IMR-90 (cell line): ENCODE results near the gene SFXN3. TPM values are rescaled to one million over a fixed set of nuclear protein-coding genes. Genes with fewer than 3 reads are reported as not detected.
A peak's percentile ranks its signal among the peaks of the same experiment; 100 is the strongest.

ENCODE experiments used
- ATAC-seq: fragments of 200-7000 bp; cut with Tn5 transposase; 2 replicates; pipeline ENCODE4 v1.9.1; 2020; ENCODE audit warnings: low read depth, mild to moderate bottlenecking, moderate library complexity
- BruUV-seq: library from RNA; stranded (reverse); fragments of 400-500 nt; replicated peaks from 2 replicates; lab custom pipeline; 2021; lab: Mats Ljungman, UMichigan
- CTCF ChIA-PET: fragments of 300-600 bp; formaldehyde crosslinking; extraction: SDS; loops from one replicate; lab custom pipeline; 2021; ENCODE audit warnings: antibody characterized with exemption; lab: Yijun Ruan, JAX
- POLR2A ChIA-PET: fragments of 300-600 bp; sonication (Branson Sonifier 250); formaldehyde crosslinking; loops from one replicate; lab custom pipeline; 2022; ENCODE audit warnings: antibody characterized with exemption; ENCODE audit not compliant: unreplicated experiment; lab: Charles Lee
- DNase-seq: peaks from one replicate; pipeline ENCODE4 v3.0.0; 2013
- H2AFZ ChIP-seq: replicated peaks from 2 replicates; pipeline ENCODE3; 2013; ENCODE audit warnings: low read length, mild to moderate bottlenecking; ENCODE audit not compliant: poor library complexity
- H2AK5ac ChIP-seq: 2 replicates; pipeline ENCODE4 v1.6.1; 2013; ENCODE audit warnings: low read depth, low read length, inconsistent platforms
- H2AK9ac ChIP-seq: replicated peaks from 2 replicates; pipeline ENCODE3; 2013; ENCODE audit warnings: mild to moderate bottlenecking, low read depth, low read length, moderate library complexity; ENCODE audit not compliant: poor library complexity
- H2BK120ac ChIP-seq: 2 replicates; pipeline ENCODE4 v1.6.1; 2013; ENCODE audit warnings: low read depth, low read length, inconsistent platforms
- H2BK15ac ChIP-seq: 3 replicates; pipeline ENCODE4 v1.6.1; 2013; ENCODE audit warnings: low read depth, low read length, inconsistent platforms
- H2BK20ac ChIP-seq: 2 replicates; pipeline ENCODE4 v1.6.1; 2013; ENCODE audit warnings: low read depth, mild to moderate bottlenecking, inconsistent platforms, low read length, moderate library complexity
- H2BK5ac ChIP-seq: 2 replicates; pipeline ENCODE4 v1.6.1; 2013; ENCODE audit warnings: mild to moderate bottlenecking, low read depth, low read length, inconsistent platforms; ENCODE audit not compliant: poor library complexity, severe bottlenecking
- H3K14ac ChIP-seq: replicated peaks from 2 replicates; pipeline ENCODE4 v1.6.1; 2013; ENCODE audit warnings: low read depth, low read length, inconsistent platforms
- H3K18ac ChIP-seq: 2 replicates; pipeline ENCODE4 v1.6.1; 2013; ENCODE audit warnings: low read depth, low read length, control low read depth
- H3K23ac ChIP-seq: 2 replicates; pipeline ENCODE4 v1.6.1; 2013; ENCODE audit warnings: low read depth, low read length, inconsistent platforms
- H3K27ac ChIP-seq: 2 replicates; pipeline ENCODE4 v1.5.1; 2013; ENCODE audit warnings: mild to moderate bottlenecking, control low read depth, low read length; ENCODE audit not compliant: insufficient read depth
- H3K27me3 ChIP-seq: 2 replicates; pipeline ENCODE4 v1.6.1; 2013; ENCODE audit warnings: low read length; ENCODE audit not compliant: control insufficient read depth, insufficient read depth
- H3K36me3 ChIP-seq: 2 replicates; pipeline ENCODE4 v1.6.1; 2013; ENCODE audit warnings: low read length, mixed read lengths; ENCODE audit not compliant: control insufficient read depth, insufficient read depth
- H3K4ac ChIP-seq: 2 replicates; pipeline ENCODE4 v1.6.1; 2013; ENCODE audit warnings: low read depth, low read length, inconsistent platforms
- H3K4me1 ChIP-seq: 2 replicates; pipeline ENCODE4 v1.6.1; 2013; ENCODE audit warnings: low read length, mixed read lengths; ENCODE audit not compliant: control insufficient read depth, insufficient read depth
- H3K4me2 ChIP-seq: 2 replicates; pipeline ENCODE4 v1.6.1; 2013; ENCODE audit warnings: low read depth, mild to moderate bottlenecking, control low read depth, low read length, moderate library complexity
- H3K4me3 ChIP-seq: 2 replicates; pipeline ENCODE4 v1.5.1; 2013; ENCODE audit warnings: low read depth, mild to moderate bottlenecking, control low read depth, low read length, moderate library complexity; ENCODE audit not compliant: insufficient read depth
- H3K56ac ChIP-seq: 2 replicates; pipeline ENCODE4 v1.6.1; 2013; ENCODE audit warnings: low read length, inconsistent platforms; ENCODE audit not compliant: insufficient read depth; ENCODE audit errors: extremely low read depth
- H3K79me1 ChIP-seq, 2 experiments: 2 replicates each; pipeline ENCODE4 v1.6.1; 2013; ENCODE audit warnings: low read length in 2 of 2, inconsistent platforms in 1 of 2, low read depth in 1 of 2
- H3K9ac ChIP-seq: 2 replicates; pipeline ENCODE4 v1.6.1; 2013; ENCODE audit warnings: low read depth, low read length, control low read depth
- H3K9me1 ChIP-seq: 2 replicates; pipeline ENCODE4 v1.6.1; 2013; ENCODE audit warnings: low read length, inconsistent platforms; ENCODE audit not compliant: insufficient read depth
- H3K9me3 ChIP-seq: 2 replicates; pipeline ENCODE4 v1.6.1; 2013; ENCODE audit warnings: low read length; ENCODE audit not compliant: control insufficient read depth, insufficient read depth
- H4K20me1 ChIP-seq: 2 replicates; pipeline ENCODE4 v1.6.1; 2013; ENCODE audit warnings: low read length, inconsistent platforms; ENCODE audit not compliant: insufficient read depth
- H4K5ac ChIP-seq: 2 replicates; pipeline ENCODE4 v1.6.1; 2013; ENCODE audit warnings: mild to moderate bottlenecking, low read depth, low read length, control low read depth
- H4K8ac ChIP-seq, 2 experiments: 2 replicates each; pipeline ENCODE4 v1.6.1; 2013; ENCODE audit warnings: low read depth in 2 of 2, low read length in 2 of 2, control low read depth in 1 of 2, inconsistent platforms in 1 of 2
- H4K91ac ChIP-seq: 2 replicates; pipeline ENCODE4 v1.6.1; 2013; ENCODE audit warnings: low read depth, low read length, inconsistent platforms; ENCODE audit not compliant: insufficient read depth
- BHLHE40 ChIP-seq: fragments of 150-350 bp; IDR thresholded peaks from 2 replicates; pipeline ENCODE4 v1.6.1; 2016; ENCODE audit warnings: mild to moderate bottlenecking, low read depth, low read length
- CEBPB ChIP-seq: IDR thresholded peaks from 2 replicates; pipeline ENCODE4 v1.6.1; 2012; ENCODE audit warnings: low read depth, low read length, improper control_type of control experiment
- CHD1 ChIP-seq: IDR thresholded peaks from 2 replicates; pipeline ENCODE4 v1.6.1; 2012; ENCODE audit warnings: low read depth, low read length, improper control_type of control experiment
- CTCF ChIP-seq: conservative IDR thresholded peaks from 2 replicates; pipeline ENCODE4 v1.5.1; 2012; ENCODE audit warnings: mild to moderate bottlenecking, low read depth, low read length, improper control_type of control experiment
- ELK1 ChIP-seq: fragments of 150-350 bp; IDR thresholded peaks from 2 replicates; pipeline ENCODE4 v1.6.1; 2016; ENCODE audit warnings: low read depth, mild to moderate bottlenecking, low read length, moderate library complexity, borderline replicate concordance
- FOS ChIP-seq: fragments of 150-350 bp; IDR thresholded peaks from 2 replicates; pipeline ENCODE4 v1.6.1; 2016; ENCODE audit warnings: low read depth, low read length
- MAFK ChIP-seq: IDR thresholded peaks from 2 replicates; pipeline ENCODE4 v1.6.1; 2012; ENCODE audit warnings: low read depth, low read length, improper control_type of control experiment
- MAZ ChIP-seq: IDR thresholded peaks from 2 replicates; pipeline ENCODE4 v1.6.1; 2012; ENCODE audit warnings: low read depth, mild to moderate bottlenecking, low read length, improper control_type of control experiment, moderate library complexity, borderline replicate concordance
- MXI1 ChIP-seq: IDR thresholded peaks from 2 replicates; pipeline ENCODE4 v1.6.1; 2012; ENCODE audit warnings: low read depth, mild to moderate bottlenecking, low read length, moderate library complexity, borderline replicate concordance
- NFE2L2 ChIP-seq: fragments of 150-350 bp; IDR thresholded peaks from 2 replicates; pipeline ENCODE4 v1.6.1; 2016; ENCODE audit warnings: low read depth, mild to moderate bottlenecking, low read length
- POLR2A ChIP-seq: IDR thresholded peaks from 2 replicates; pipeline ENCODE4 v1.6.1; 2012; ENCODE audit warnings: mild to moderate bottlenecking, low read depth, low read length
- RAD21 ChIP-seq: IDR thresholded peaks from 2 replicates; pipeline ENCODE4 v1.6.1; 2012; ENCODE audit warnings: low read length, improper control_type of control experiment
- RCOR1 ChIP-seq: IDR thresholded peaks from 2 replicates; pipeline ENCODE4 v1.6.1; 2012; ENCODE audit warnings: mild to moderate bottlenecking, low read length, improper control_type of control experiment; ENCODE audit not compliant: insufficient replicate concordance
- RFX5 ChIP-seq: IDR thresholded peaks from 2 replicates; pipeline ENCODE4 v1.8.0; 2012; ENCODE audit warnings: low read depth, mild to moderate bottlenecking, low read length, moderate library complexity
- SMC3 ChIP-seq: fragments of 150-350 bp; IDR thresholded peaks from 2 replicates; pipeline ENCODE4 v1.6.1; 2016; ENCODE audit warnings: low read depth, mild to moderate bottlenecking, antibody characterized with exemption, low read length, moderate library complexity
- WGBS, 2 experiments: methylation state at CpG; one replicate each; pipeline versions ENCODE4 v1.1.5 to v1.1.7; 2013; ENCODE audit warnings: missing lambda C conversion rate in 2 of 2; ENCODE audit not compliant: insufficient read length in 1 of 2; ENCODE audit errors: extremely low coverage in 2 of 2; 5-methylcytosine and 5-hydroxymethylcytosine counted together
- dilution Hi-C: fragments of 300-500 bp; cut with HindIII; formaldehyde crosslinking; loops from one replicate; pipeline ENCODE4 v1.14.3; 2018; ENCODE audit warnings: low sequenced_read_pairs; ENCODE audit not compliant: unreplicated experiment
- in situ Hi-C: fragments of 300-500 bp; cut with MboI; formaldehyde crosslinking; loops from 3 replicates; pipeline ENCODE4 v1.14.3; 2019; ENCODE audit warnings: low sequenced_read_pairs, inconsistent platforms, mixed read lengths
- intact Hi-C: fragments of 100-400 bp; cut with micrococcal nuclease; formaldehyde crosslinking; loops from 2 replicates; pipeline ENCODE4 v1.10.0; 2022
- polyA plus RNA-seq, 3 experiments: library from polyadenylated mRNA; depleted of rRNA; stranded (reverse); fragments of >200 nt; gene quantifications; 2 replicates each; pipeline ENCODE4 v1.2.3, GENCODE V29; 2012; ENCODE audit warnings: low replicate concordance in 1 of 3
- total RNA-seq: library from RNA; depleted of rRNA; stranded (reverse); fragments of >200 nt; gene quantifications from 2 replicates; pipeline ENCODE4 v1.2.3, GENCODE V29; 2012
- TF ChIP-seq, protein P1 (sequence below): fragments of 150-350 bp; IDR thresholded peaks from 2 replicates; pipeline ENCODE4 v1.6.1; 2017; ENCODE audit warnings: mild to moderate bottlenecking, antibody characterized with exemption, low read length, low read depth

Gene SFXN3
- total and polyA plus RNA-seq, 2 of the 4 experiments (the other 2 are of a cell fraction), result 64.7 to 77.2 TPM

DNA sequence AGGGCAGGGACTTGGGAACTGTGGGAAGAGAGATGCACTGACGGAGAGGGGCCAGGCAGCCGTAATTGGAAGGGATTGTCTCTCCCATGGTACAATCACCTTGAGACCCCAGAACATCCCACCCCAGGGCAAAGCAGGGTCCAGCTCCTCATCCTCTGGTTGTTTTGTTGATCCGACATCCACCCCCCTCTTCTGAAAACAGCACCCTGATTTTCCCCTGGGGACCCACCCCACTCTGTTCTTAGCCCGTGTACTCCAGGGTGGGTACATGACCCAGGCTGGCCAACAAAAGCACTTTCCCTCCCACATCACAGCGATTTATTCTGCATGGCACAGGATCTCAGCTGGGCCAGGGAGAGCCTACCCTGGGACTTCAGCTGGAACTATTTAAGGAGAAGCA, 14.2 kb upstream of the SFXN3 start:
- CTCF ChIA-PET, result interaction anchor here (6.8 kb wide), 1 partner anchor 18 kb away, joined by 48 read pairs; the partner anchor contains the start of gene LZTS2
- H3K4me1 ChIP-seq, result peaks cover 22% of the 10 kb centered on the region
- H3K9me1 ChIP-seq, result peaks cover 13% of the 10 kb centered on the region
- H3K4me3 ChIP-seq, result no peak overlapping the region
- WGBS, 2 experiments, result 76% methylated on average over 2 of the region's 5 CpGs; no CpG with 5 or more reads in 1 of the 2 experiments
- H3K4me2 ChIP-seq, result no peak overlapping the region
- DNase-seq, result no peak
- no peak for TF ChIP-seq BHLHE40
- TF ChIP-seq CEBPB, result no peak
- TF ChIP-seq CTCF, result no peak
- TF ChIP-seq, protein P1, sequence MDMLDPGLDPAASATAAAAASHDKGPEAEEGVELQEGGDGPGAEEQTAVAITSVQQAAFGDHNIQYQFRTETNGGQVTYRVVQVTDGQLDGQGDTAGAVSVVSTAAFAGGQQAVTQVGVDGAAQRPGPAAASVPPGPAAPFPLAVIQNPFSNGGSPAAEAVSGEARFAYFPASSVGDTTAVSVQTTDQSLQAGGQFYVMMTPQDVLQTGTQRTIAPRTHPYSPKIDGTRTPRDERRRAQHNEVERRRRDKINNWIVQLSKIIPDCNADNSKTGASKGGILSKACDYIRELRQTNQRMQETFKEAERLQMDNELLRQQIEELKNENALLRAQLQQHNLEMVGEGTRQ, result no peak
- no peak for TF ChIP-seq SMC3
- no peak for TF ChIP-seq MAFK
- no peak for TF ChIP-seq NFE2L2
- TF ChIP-seq FOS, result no peak
- TF ChIP-seq POLR2A, result no peak
- TF ChIP-seq MXI1, result no peak
- TF ChIP-seq ELK1, result no peak
- no peak for TF ChIP-seq RAD21
- TF ChIP-seq RFX5, result no peak
- no peak for TF ChIP-seq CHD1
- TF ChIP-seq MAZ, result no peak
- TF ChIP-seq RCOR1, result no peak
- peak overlapping the region; percentile 19 for H2AK9ac ChIP-seq
- no peak overlapping the region for H3K56ac ChIP-seq
- H2AK5ac ChIP-seq, result peak overlapping the region; percentile 36; the same call in 1 of the 2 replicates
- no peak overlapping the region for H2BK15ac ChIP-seq
- H3K9me3 ChIP-seq, result no peaks in the 10 kb centered on the region
- intact Hi-C loops (loop anchor here (10.0 kb wide), 1 partner anchor 452 kb away; no protein-coding TSS in a partner anchor), in situ Hi-C loops (no loop called here), dilution Hi-C loops (no loop called here)
- H3K27ac ChIP-seq, result no peak overlapping the region
- no peak overlapping the region for H2BK5ac ChIP-seq
- no peak for ATAC-seq
- peaks cover 1% of the 10 kb centered on the region; the same call in 1 of the 2 replicates for H3K27me3 ChIP-seq
- H3K14ac ChIP-seq, result no peak overlapping the region
- no peak overlapping the region for H4K91ac ChIP-seq
- BruUV-seq, result no TSS peak
- H4K5ac ChIP-seq, result no peak overlapping the region
- POLR2A ChIA-PET, result no interaction called here
- H4K8ac ChIP-seq, result no peak overlapping the region
- H2BK20ac ChIP-seq, result no peak overlapping the region
- H4K20me1 ChIP-seq, result peaks cover 4% of the 10 kb centered on the region; the same call in 1 of the 2 replicates
- H2BK120ac ChIP-seq, result no peak overlapping the region
- H3K9ac ChIP-seq, result no peak overlapping the region
- H3K36me3 ChIP-seq, result no peaks in the 10 kb centered on the region
- H3K18ac ChIP-seq, result no peak overlapping the region
- H3K79me1 ChIP-seq, result 0 out of 4 replicates have a peak, but pooled peaks cover 0 to 7% of the 10 kb centered on the region in 2 experiments
- H3K23ac ChIP-seq, result no peak overlapping the region
- no peak overlapping the region for H2AFZ ChIP-seq
- no peak overlapping the region for H3K4ac ChIP-seq
